A172 (cell line): ENCODE results near the gene BNC2. TPM values are rescaled to one million over a fixed set of nuclear protein-coding genes. Genes with fewer than 3 reads are reported as not detected.

ENCODE experiments used
- DNase-seq: peaks from one replicate; pipeline ENCODE4 v3.0.0-alpha.2; 2015; ENCODE audit warnings: low spot score
- total RNA-seq: library from RNA; depleted of rRNA; stranded (reverse); fragments of >200 nt; shearing (Covaris generic); gene quantifications from 2 replicates; pipeline ENCODE4 v1.2.3, GENCODE V29; 2014

The BNC2 gene
- total RNA-seq, 1 experiment from 2014 or later: 9.9 TPM

DNA sequence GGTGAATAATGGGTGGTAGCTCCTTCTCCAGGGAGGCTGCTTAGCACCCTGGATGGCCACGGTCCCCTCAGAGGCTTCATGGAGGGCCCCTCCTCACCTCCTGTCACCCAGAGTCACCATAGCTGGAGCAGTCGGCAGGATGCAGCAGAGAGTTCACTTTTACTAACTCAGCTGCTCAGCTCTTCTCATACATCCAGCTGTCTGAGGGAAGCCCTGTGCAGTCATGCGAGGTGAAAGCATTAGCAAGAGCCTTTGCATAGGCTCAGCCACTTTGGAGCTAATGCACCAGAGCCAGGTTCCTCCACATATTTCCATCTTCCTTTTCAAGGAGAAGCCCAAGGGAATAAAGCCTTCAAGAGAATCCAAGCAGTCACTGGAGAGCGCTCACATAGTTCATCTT lies 499.2 kb downstream of the BNC2 start:
- DNase-seq: no peak

DNA sequence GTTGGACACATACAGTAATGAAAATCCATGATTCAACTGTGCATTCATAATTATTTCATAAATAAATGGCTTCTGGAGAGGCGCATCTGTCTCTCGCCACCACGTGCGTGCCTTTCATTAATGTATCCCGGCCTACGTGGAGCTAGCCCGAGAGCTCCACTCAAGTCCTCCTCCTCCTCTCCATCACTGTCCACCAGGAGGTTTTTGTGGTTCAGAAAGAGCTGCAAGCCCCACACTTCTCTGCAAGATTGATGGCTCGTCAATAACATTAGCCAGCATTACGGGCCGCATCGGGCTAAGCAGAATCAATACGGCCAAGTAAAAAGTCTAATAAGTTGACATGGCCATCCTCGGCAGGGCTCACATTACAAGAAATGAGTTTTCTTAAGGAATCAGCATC lies 499.8 kb downstream of the BNC2 start:
- DNase-seq: no peak

GRCh38 chr9:16369427-16369826 lies 501.0 kb downstream of the BNC2 start:
- DNase-seq: no peak

DNA sequence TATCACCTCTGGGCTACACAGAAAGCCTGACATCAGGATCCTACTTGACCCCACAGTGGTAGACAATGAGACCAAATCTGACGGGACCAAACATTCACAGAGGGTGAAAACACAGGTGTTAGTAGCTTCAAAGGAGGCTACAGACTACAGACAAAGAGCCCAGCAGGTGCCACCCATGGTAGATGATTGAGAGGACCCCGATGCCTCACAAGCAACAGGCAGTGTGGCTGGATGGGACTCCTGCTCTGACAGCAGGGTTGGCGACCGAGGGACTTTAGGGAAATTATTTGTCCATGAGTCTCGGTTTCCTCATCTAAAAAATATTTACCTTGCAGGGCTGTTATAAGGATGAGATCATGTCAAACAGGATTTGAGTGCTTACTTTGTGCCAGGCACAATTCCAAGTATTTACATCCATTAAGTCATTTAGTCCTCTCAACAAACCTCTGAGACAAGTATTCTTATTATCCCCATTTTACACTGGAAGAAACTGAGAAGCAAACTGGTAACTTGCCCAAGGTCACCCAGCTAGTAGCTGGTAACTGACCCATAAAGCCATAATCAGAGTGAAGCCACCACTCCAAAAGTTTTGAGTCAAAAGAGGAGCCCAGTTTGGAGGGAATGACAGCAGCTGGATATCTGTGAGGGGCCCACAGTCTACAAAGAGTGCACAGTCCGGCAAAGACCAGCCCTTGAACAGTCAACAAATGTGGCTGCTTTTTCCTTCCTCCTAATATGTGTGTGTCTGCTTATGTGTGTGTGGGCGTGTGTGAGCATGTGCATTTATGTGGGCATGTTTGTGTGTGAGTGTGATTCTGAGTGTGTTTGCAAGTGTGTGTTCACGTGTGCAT lies 502.0 kb downstream of the BNC2 start:
- peak; percentile 54 for DNase-seq

- peak; percentile 69 for DNase-seq
These were observed 502.8 kb downstream of the BNC2 start for GRCh38 chr9:16367605-16368231.

GRCh38 chr9:16364347-16364746 lies 506.1 kb downstream of the BNC2 start:
- no peak for DNase-seq

DNA sequence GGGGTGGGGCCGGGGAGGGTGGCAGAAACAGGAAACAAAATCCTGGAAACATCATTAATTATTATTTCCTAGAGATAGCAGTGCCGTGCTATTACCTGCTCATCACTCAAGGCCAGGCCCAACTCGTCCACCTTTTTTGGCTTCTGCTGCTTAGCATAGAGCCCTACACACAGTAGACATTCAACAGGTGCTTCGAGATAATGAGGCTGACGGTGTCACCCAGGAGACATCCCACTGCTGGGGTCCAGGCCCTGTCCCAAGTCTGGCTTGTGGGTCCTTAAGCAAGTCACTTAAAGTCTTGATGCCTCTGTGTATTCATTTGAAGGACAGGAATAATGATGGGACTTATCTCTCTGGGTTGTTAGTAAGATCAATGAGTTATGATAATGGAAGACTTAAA lies 506.6 kb downstream of the BNC2 start:
- no peak for DNase-seq

DNA sequence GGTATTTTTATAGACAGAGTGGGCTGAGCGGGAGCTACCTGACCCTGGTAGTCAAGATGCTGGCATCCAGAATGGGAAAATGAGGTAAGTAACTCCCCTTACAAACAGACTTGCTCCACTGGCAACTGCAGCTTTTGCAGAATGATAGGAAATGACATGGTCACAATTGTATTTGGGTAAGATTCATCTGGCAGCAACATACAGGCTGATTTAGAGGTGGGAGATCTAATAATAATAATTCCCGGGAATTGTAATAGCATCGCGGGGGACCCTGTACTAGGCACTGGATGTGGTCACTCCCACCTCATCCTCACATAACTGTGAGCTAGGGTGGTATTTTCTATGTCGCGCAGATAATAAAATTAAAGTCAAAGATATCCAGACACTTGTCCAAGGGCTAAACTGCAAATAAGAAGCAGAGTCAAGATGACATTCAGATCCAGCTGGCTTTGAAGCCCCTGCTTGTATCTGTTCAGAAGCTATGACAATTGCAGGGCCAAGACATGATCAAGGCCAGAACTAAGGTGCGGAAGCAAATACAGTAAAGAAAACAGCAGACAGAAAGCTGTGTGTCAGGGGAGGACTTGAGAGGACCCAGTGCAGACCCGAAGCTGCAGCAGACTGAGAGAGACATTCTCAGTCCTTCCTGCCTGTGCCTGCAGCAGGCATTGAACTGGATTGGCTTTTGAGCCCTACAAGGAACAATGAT lies 507.2 kb downstream of the BNC2 start:
- DNase-seq: no peak

- no peak for DNase-seq
These were observed 508.5 kb downstream of the BNC2 start for GRCh38 chr9:16361939-16362338.

GRCh38 chr9:16361118-16361517 lies 509.4 kb downstream of the BNC2 start:
- DNase-seq: no peak

DNA sequence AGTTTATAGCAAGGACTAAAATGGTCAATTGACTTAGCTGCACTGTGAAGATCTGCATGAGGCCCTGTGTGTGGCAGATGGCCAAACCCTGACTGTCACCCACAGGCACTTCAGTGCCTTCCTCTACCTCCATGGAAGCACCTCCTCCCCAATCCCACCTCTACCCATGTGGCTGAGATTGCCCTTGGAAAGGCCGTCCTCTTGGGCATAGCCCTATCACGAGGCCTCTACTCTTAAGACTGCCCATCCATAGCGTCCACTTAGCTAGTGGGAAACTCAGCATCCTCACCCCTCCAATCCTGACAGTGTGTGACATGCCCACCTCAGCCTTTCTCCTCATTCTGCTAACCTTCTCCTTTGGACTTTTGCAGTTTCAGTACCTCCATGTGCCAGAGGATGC lies 510.2 kb downstream of the BNC2 start:
- DNase-seq: no peak
